Uterus (tissue), 2 donors: ENCODE results near the gene PAGR1.

Source experiments
- CTCF ChIP-seq, 4 experiments: fragments of 200-600 bp in 2 of 4; fragments of 450-650 bp in 2 of 4; sonication (generic) in 2 of 4; IDR thresholded peaks; one replicate each; pipeline ENCODE4 v1.5.1; 2016 to 2019; ENCODE audit warnings: antibody characterized with exemption in 4 of 4, mild to moderate bottlenecking in 2 of 4, moderate library complexity in 1 of 4
- POLR2A ChIP-seq, 2 donors: fragments of 450-650 bp; IDR thresholded peaks; one replicate each; pipeline ENCODE4 v1.6.1; 2016; ENCODE audit warnings: antibody characterized with exemption in 2 of 2, mild to moderate bottlenecking in 1 of 2, moderate library complexity in 1 of 2

GRCh38 chr16:29802416-29802935 lies 13.5 kb upstream of the PAGR1 start:
- no peak for TF ChIP-seq CTCF (IDR thresholded peaks at IDR 0.05)
- no peak for TF ChIP-seq POLR2A (IDR thresholded peaks at IDR 0.05)
